Parathyroid adenoma (tissue), 2 donors: ENCODE results near the gene ARFGEF3.

Experiments used
- H2AFZ ChIP-seq: fragments of 300-600 bp; sonication (generic); one replicate; pipeline ENCODE4 v1.7.0; 2017; ENCODE audit warnings: antibody characterized with exemption, mild to moderate bottlenecking
- H3K27ac ChIP-seq: fragments of 300-600 bp; sonication (generic); one replicate; pipeline ENCODE4 v1.7.0; 2017
- H3K27me3 ChIP-seq: fragments of 300-600 bp; sonication (generic); one replicate; pipeline ENCODE4 v1.7.0; 2017; ENCODE audit warnings: low read length; ENCODE audit not compliant: control insufficient read depth, insufficient read depth
- H3K36me3 ChIP-seq: fragments of 300-600 bp; sonication (generic); one replicate; pipeline ENCODE4 v1.7.0; 2017; ENCODE audit warnings: low read length; ENCODE audit not compliant: control insufficient read depth, insufficient read depth
- H3K4me1 ChIP-seq: fragments of 300-600 bp; sonication (generic); one replicate; pipeline ENCODE4 v1.7.0; 2017; ENCODE audit warnings: control low read depth
- H3K4me2 ChIP-seq: fragments of 300-600 bp; sonication (generic); one replicate; pipeline ENCODE4 v1.7.0; 2017; ENCODE audit warnings: low read length
- H3K4me3 ChIP-seq: fragments of 300-600 bp; sonication (generic); one replicate; pipeline ENCODE4 v1.7.0; 2017; ENCODE audit warnings: low read depth, low read length
- H3K79me2 ChIP-seq: fragments of 300-600 bp; sonication (generic); one replicate; pipeline ENCODE4 v1.7.0; 2017; ENCODE audit warnings: control low read depth
- H3K9ac ChIP-seq: fragments of 300-600 bp; sonication (generic); one replicate; pipeline ENCODE4 v1.7.0; 2017; ENCODE audit warnings: mild to moderate bottlenecking
- H3K9me3 ChIP-seq: fragments of 300-600 bp; sonication (generic); one replicate; pipeline ENCODE4 v1.7.0; 2017; ENCODE audit warnings: low read length; ENCODE audit not compliant: control insufficient read depth
- TF ChIP-seq, protein P1 (sequence below): fragments of 300-600 bp; sonication (generic); IDR thresholded peaks from one replicate; pipeline ENCODE4 v1.7.0; 2017; ENCODE audit warnings: antibody characterized with exemption, mild to moderate bottlenecking
- donor health status: primary hyperparathyroidism.

Gene ARFGEF3

GRCh38 chr6:138246650-138247440 is 85.1 kb downstream of the ARFGEF3 start:
- no peaks in the 10 kb centered on the region for H3K36me3 ChIP-seq
- H3K79me2 ChIP-seq, result no peaks in the 10 kb centered on the region
- no peak overlapping the region for H3K4me3 ChIP-seq
- no peak overlapping the region for H3K27ac ChIP-seq
- no peak overlapping the region for H3K4me2 ChIP-seq
- no peak overlapping the region for H2AFZ ChIP-seq
- H3K9ac ChIP-seq, result no peak overlapping the region
- H3K4me1 ChIP-seq, result no peaks in the 10 kb centered on the region
- H3K27me3 ChIP-seq, result no peaks in the 10 kb centered on the region
- no peaks in the 10 kb centered on the region for H3K9me3 ChIP-seq
- TF ChIP-seq, protein P1, sequence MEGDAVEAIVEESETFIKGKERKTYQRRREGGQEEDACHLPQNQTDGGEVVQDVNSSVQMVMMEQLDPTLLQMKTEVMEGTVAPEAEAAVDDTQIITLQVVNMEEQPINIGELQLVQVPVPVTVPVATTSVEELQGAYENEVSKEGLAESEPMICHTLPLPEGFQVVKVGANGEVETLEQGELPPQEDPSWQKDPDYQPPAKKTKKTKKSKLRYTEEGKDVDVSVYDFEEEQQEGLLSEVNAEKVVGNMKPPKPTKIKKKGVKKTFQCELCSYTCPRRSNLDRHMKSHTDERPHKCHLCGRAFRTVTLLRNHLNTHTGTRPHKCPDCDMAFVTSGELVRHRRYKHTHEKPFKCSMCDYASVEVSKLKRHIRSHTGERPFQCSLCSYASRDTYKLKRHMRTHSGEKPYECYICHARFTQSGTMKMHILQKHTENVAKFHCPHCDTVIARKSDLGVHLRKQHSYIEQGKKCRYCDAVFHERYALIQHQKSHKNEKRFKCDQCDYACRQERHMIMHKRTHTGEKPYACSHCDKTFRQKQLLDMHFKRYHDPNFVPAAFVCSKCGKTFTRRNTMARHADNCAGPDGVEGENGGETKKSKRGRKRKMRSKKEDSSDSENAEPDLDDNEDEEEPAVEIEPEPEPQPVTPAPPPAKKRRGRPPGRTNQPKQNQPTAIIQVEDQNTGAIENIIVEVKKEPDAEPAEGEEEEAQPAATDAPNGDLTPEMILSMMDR, result no peak

DNA sequence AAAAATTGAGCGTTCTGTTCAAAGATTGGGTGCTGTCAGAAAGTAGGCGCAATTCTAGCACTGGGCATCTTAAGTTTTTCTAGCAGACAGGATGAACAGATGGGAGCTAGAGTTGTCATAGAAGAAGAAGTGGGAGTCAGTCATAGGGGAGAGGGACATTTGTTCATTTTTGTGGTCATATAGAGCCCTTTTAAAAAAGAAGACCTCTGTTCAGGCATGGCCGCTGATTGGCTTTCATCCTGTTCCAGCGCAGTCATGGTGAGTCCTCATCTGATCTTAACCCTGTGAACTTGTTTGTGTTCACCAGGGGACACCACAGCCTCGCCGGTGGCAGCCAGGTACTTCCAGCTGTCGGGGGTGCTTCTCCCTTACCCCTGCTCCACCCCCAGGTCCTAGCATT is 86.3 kb downstream of the ARFGEF3 start:
- Histone ChIP-seq H3K79me2 (no peaks in the 10 kb centered on the region), H3K36me3 (no peaks in the 10 kb centered on the region), H3K4me1 (no peaks in the 10 kb centered on the region), H3K27me3 (no peaks in the 10 kb centered on the region), H3K9me3 (no peaks in the 10 kb centered on the region), H3K27ac (no peak overlapping the region), H3K4me3 (no peak overlapping the region), H2AFZ (no peak overlapping the region), H3K9ac (no peak overlapping the region), H3K4me2 (no peak overlapping the region)
- TF ChIP-seq, protein P1, result no peak

DNA sequence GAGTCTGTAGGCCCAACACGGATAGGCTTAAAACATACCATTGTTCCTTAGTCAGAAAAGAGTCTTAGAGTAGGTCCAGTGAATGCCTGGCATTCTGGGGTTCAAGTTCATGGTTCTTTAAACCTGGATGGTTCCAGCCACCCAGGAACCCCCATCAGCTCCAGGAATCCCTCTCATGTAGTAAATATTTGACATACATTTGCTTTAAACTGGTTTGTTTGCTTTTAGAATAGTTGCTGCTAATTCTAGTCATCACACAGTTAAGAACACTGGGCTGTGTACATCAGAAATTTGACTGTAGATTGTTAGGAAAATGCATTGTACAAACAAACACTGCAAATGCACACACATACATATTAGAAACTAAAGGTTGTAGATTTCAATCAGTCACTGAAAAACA is 87.1 kb downstream of the ARFGEF3 start:
- Histone ChIP-seq H3K36me3 (no peaks in the 10 kb centered on the region), H3K9ac (no peak overlapping the region), H3K27ac (no peak overlapping the region)

GRCh38 chr6:138250053-138250452 is 88.3 kb downstream of the ARFGEF3 start:
- H3K9ac ChIP-seq, result no peak overlapping the region
- no peak overlapping the region for H3K27ac ChIP-seq
- H3K9me3 ChIP-seq, result no peaks in the 10 kb centered on the region
- H3K27me3 ChIP-seq, result no peaks in the 10 kb centered on the region
- H3K36me3 ChIP-seq, result no peaks in the 10 kb centered on the region
- H3K4me2 ChIP-seq, result no peak overlapping the region
- H3K4me1 ChIP-seq, result no peaks in the 10 kb centered on the region
- no peak overlapping the region for H3K4me3 ChIP-seq
- TF ChIP-seq, protein P1, result no peak
- H2AFZ ChIP-seq, result no peak overlapping the region
- no peaks in the 10 kb centered on the region for H3K79me2 ChIP-seq

More for the DNA sequence above, 87.1 kb downstream of the ARFGEF3 start:
- H3K9me3 ChIP-seq, result no peaks in the 10 kb centered on the region
- TF ChIP-seq, protein P1, result no peak
- H2AFZ ChIP-seq, result no peak overlapping the region
- H3K4me2 ChIP-seq, result no peak overlapping the region
- H3K4me1 ChIP-seq, result no peaks in the 10 kb centered on the region
- H3K4me3 ChIP-seq, result no peak overlapping the region
- H3K79me2 ChIP-seq, result no peaks in the 10 kb centered on the region
- H3K27me3 ChIP-seq, result no peaks in the 10 kb centered on the region
